Hepatocyte (in vitro differentiated cells): ENCODE data around the gene RNMT.

ENCODE experiments used
- EZH2 ChIP-seq: fragments of 200-600 bp; sonication (generic); IDR thresholded peaks from 2 replicates; pipeline ENCODE4 v1.6.1; 2016; ENCODE audit warnings: antibody characterized with exemption, mild to moderate bottlenecking, borderline replicate concordance
- TF ChIP-seq, protein P1 (sequence below): fragments of 200-600 bp; sonication (generic); IDR thresholded peaks from 2 replicates; pipeline ENCODE4 v1.5.1; 2016; ENCODE audit warnings: antibody characterized with exemption, mild to moderate bottlenecking; ENCODE audit not compliant: poor library complexity

DNA sequence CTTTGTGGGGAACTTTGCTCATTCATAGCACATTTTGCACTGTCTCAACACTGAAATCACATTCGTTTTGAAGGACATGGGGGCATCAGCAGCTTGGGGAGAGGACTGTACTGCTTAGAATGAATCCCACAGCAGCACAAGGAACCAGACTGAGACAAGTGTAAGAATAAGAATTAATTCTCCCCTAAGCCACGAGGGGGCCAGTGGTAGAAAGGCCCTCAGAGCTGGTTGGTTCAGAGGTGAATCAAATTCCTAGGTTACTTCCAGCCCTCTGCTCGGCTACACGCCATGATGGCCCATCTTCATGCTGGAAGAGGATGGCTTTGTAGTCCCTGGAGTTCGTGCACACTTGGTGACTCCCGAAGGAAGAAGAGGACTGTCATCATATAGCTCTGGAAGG is 85.5 kb downstream of the RNMT start:
- TF ChIP-seq, protein P1, sequence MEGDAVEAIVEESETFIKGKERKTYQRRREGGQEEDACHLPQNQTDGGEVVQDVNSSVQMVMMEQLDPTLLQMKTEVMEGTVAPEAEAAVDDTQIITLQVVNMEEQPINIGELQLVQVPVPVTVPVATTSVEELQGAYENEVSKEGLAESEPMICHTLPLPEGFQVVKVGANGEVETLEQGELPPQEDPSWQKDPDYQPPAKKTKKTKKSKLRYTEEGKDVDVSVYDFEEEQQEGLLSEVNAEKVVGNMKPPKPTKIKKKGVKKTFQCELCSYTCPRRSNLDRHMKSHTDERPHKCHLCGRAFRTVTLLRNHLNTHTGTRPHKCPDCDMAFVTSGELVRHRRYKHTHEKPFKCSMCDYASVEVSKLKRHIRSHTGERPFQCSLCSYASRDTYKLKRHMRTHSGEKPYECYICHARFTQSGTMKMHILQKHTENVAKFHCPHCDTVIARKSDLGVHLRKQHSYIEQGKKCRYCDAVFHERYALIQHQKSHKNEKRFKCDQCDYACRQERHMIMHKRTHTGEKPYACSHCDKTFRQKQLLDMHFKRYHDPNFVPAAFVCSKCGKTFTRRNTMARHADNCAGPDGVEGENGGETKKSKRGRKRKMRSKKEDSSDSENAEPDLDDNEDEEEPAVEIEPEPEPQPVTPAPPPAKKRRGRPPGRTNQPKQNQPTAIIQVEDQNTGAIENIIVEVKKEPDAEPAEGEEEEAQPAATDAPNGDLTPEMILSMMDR: no peak
- no peak for TF ChIP-seq EZH2
